GM18526 (cell line): ENCODE data around the gene FNDC3B.

Experiments used
- POLR2A ChIP-seq: IDR thresholded peaks from 3 replicates; pipeline ENCODE4 v1.6.1; 2011; ENCODE audit not compliant: insufficient read length; ENCODE audit errors: extremely low read depth

The FNDC3B gene

GRCh38 chr3:172024679-172025078 is 14.7 kb upstream of the FNDC3B start:
- no peak for TF ChIP-seq POLR2A

GRCh38 chr3:172029425-172030098 is 9.8 kb upstream of the FNDC3B start:
- no peak for TF ChIP-seq POLR2A

GRCh38 chr3:172030181-172030580 is 9.2 kb upstream of the FNDC3B start:
- TF ChIP-seq POLR2A, result no peak

GRCh38 chr3:172031996-172032395 is 7.4 kb upstream of the FNDC3B start:
- no peak for TF ChIP-seq POLR2A

- TF ChIP-seq POLR2A, result no peak
Observed at GRCh38 chr3:172033396-172033795, 6.0 kb upstream of the FNDC3B start.

GRCh38 chr3:172034786-172035685 is 4.3 kb upstream of the FNDC3B start:
- no peak for TF ChIP-seq POLR2A

- TF ChIP-seq POLR2A, result no peak
Observed at GRCh38 chr3:172036541-172037215, 2.7 kb upstream of the FNDC3B start.

GRCh38 chr3:172038798-172039435 is 461 bp upstream of the FNDC3B start:
- no peak for TF ChIP-seq POLR2A

- TF ChIP-seq POLR2A, result no peak
Observed at GRCh38 chr3:172040078-172040980, 951 bp downstream of the FNDC3B start.

GRCh38 chr3:172040981-172041963 is 1.9 kb downstream of the FNDC3B start:
- no peak for TF ChIP-seq POLR2A

GRCh38 chr3:172042136-172042662 is 2.8 kb downstream of the FNDC3B start:
- no peak for TF ChIP-seq POLR2A

GRCh38 chr3:172043233-172043632 is 3.9 kb downstream of the FNDC3B start:
- TF ChIP-seq POLR2A, result no peak

- no peak for TF ChIP-seq POLR2A
Observed at GRCh38 chr3:172043766-172044165, 4.4 kb downstream of the FNDC3B start.
